ENCODE measurements around the gene PAQR4. TPM values are rescaled to one million over a fixed set of nuclear protein-coding genes. Genes with fewer than 3 reads are reported as not detected.

Gene PAQR4
- total and polyA plus RNA-seq, 2 of the 13 experiments (the other 11 are each of a cell fraction or from before 2014, with no cell fraction given): 15.9 to 24.8 TPM

DNA sequence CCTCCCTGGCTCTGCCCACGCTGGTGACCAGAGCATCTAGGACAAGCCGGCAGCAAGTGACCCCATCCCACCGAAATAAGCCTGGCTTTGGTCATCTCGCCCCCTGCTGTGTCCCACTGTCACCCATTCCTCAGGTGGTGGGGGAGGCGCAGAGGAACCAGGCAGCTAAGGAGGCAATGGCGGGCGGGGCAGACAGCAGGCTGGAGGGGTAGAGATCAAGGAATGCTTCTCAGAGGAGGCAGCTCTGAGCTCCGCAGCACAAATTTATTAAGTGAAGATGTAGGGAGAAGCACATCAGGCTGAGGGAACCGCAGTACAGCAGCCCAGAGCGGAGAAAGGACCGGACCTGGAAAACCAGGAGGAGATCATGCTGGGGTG lies 12.6 kb upstream of the PAQR4 start (continued):
- no peak for TF ChIP-seq KDM5A (IDR thresholded peaks at IDR 0.05; ENCODE audit: borderline replicate concordance, low read length)

GRCh38 chr16:2959206-2959605 lies 9.9 kb upstream of the PAQR4 start:
- no peak for DNase-seq (ENCODE audit: low spot score)
- ChIA-PET POLR2A (no interaction called here), CTCF (ENCODE audit: low intra/inter-chr PET ratio, low total read pairs) (no interaction called here)
- no peak overlapping the region for H2AFZ ChIP-seq (ENCODE audit: low read length)
- H3K4me3 ChIP-seq (replicated peaks in 1 of 3; ENCODE audit: insufficient read depth in 1 of 3, low read depth in 2 of 3, low read length in 3 of 3): no peak overlapping the region
- H3K36me3 ChIP-seq (replicated peaks in 1 of 2; ENCODE audit: control insufficient read depth in 1 of 2, insufficient read depth in 2 of 2, low read length in 2 of 2): no peaks in the 10 kb centered on the region
- H3K27me3 ChIP-seq (ENCODE audit: control insufficient read depth in 1 of 2, insufficient read depth in 2 of 2, low read length in 2 of 2): peaks cover 6 to 37% of the 10 kb centered on the region in 2 experiments; a peak in 4 of 5 replicates
- no peak overlapping the region for H3K27ac ChIP-seq (ENCODE audit: extremely low read length, insufficient read depth, low read length)
- peaks cover 30% of the 10 kb centered on the region for H3K4me1 ChIP-seq (ENCODE audit: insufficient read depth, low read length)
- no peaks in the 10 kb centered on the region for H3K79me2 ChIP-seq (ENCODE audit: insufficient read depth, low read length)
- in situ Hi-C loops (cut with HindIII; ENCODE audit: extremely low pct_ligation_motif_present, low pct_unique_long_range_greater_than_20kb) (no loop called here), intact Hi-C loops (cut with micrococcal nuclease; ENCODE audit: unreplicated experiment) (no loop called here)
- no peak for ATAC-seq
- no TSS peak for BruUV-seq (replicated peaks)
- H4K20me1 ChIP-seq (ENCODE audit: insufficient read depth, low read length): no peaks in the 10 kb centered on the region
- no peaks in the 10 kb centered on the region for H3K9me3 ChIP-seq (ENCODE audit: low read length)
- WGBS (ENCODE audit: low lambda C conversion rate): 3% methylated on average over 7 of the region's 10 CpGs
- no peak for FAIRE-seq
- no peak overlapping the region for H3K9ac ChIP-seq (ENCODE audit: insufficient read depth, low read depth, low read length)
- H3K4me2 ChIP-seq (ENCODE audit: low read depth, low read length): no peak overlapping the region; the same call in 1 of the 2 replicates
- TF ChIP-seq ZNF766 (CRISPR knock-in tag; IDR thresholded peaks at IDR 0.05; ENCODE audit: borderline replicate concordance): no peak
- TF ChIP-seq ZNF605 (CRISPR knock-in tag; IDR thresholded peaks at IDR 0.05): no peak
- TF ChIP-seq ZSCAN29 (CRISPR knock-in tag; conservative IDR thresholded peaks at IDR 0.05): no peak
- no peak for TF ChIP-seq CBX1 (IDR thresholded peaks at IDR 0.05; ENCODE audit: low read depth)
- no peak for TF ChIP-seq ZNF772 (CRISPR knock-in tag; IDR thresholded peaks at IDR 0.05)
- TF ChIP-seq DR1 (CRISPR knock-in tag; IDR thresholded peaks at IDR 0.05): no peak
- TF ChIP-seq ZNF383 (CRISPR knock-in tag; IDR thresholded peaks at IDR 0.05; ENCODE audit: borderline replicate concordance): no peak
- no peak for TF ChIP-seq ZNF512 (CRISPR knock-in tag; IDR thresholded peaks at IDR 0.05)
- no peak for TF ChIP-seq RAD21 (CRISPR knock-in tag; IDR thresholded peaks at IDR 0.05)
- no peak for TF ChIP-seq MAFF (IDR thresholded peaks at IDR 0.05; ENCODE audit: low read depth, low read length)
- TF ChIP-seq, protein P1, sequence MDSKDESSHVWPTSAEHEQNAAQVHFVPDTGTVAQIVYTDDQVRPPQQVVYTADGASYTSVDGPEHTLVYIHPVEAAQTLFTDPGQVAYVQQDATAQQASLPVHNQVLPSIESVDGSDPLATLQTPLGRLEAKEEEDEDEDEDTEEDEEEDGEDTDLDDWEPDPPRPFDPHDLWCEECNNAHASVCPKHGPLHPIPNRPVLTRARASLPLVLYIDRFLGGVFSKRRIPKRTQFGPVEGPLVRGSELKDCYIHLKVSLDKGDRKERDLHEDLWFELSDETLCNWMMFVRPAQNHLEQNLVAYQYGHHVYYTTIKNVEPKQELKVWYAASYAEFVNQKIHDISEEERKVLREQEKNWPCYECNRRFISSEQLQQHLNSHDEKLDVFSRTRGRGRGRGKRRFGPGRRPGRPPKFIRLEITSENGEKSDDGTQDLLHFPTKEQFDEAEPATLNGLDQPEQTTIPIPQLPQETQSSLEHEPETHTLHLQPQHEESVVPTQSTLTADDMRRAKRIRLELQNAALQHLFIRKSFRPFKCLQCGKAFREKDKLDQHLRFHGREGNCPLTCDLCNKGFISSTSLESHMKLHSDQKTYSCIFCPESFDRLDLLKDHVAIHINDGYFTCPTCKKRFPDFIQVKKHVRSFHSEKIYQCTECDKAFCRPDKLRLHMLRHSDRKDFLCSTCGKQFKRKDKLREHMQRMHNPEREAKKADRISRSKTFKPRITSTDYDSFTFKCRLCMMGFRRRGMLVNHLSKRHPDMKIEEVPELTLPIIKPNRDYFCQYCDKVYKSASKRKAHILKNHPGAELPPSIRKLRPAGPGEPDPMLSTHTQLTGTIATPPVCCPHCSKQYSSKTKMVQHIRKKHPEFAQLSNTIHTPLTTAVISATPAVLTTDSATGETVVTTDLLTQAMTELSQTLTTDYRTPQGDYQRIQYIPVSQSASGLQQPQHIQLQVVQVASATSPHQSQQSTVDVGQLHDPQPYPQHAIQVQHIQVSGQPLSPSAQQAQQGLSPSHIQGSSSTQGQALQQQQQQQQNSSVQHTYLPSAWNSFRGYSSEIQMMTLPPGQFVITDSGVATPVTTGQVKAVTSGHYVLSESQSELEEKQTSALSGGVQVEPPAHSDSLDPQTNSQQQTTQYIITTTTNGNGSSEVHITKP (CRISPR knock-in tag; IDR thresholded peaks at IDR 0.05; ENCODE audit: low read depth): no peak
- TF ChIP-seq NAIF1 (CRISPR knock-in tag; IDR thresholded peaks at IDR 0.05; ENCODE audit: borderline replicate concordance): no peak
- no peak for TF ChIP-seq ZNF138 (CRISPR knock-in tag; IDR thresholded peaks at IDR 0.05; ENCODE audit: low read depth)
- TF ChIP-seq KDM6A (CRISPR knock-in tag; IDR thresholded peaks at IDR 0.05; ENCODE audit: low read depth): no peak
- TF ChIP-seq ZNF740 (CRISPR knock-in tag; IDR thresholded peaks at IDR 0.05): no peak
- TF ChIP-seq YY1 (IDR thresholded peaks at IDR 0.05; ENCODE audit: insufficient read depth, insufficient replicate concordance, low read depth, low read length): no peak
- no peak for TF ChIP-seq ZNF709 (CRISPR knock-in tag; IDR thresholded peaks at IDR 0.05)
- TF ChIP-seq DPF2 (CRISPR knock-in tag; IDR thresholded peaks at IDR 0.05; ENCODE audit: borderline replicate concordance, low read depth): no peak
- TF ChIP-seq ZBTB3 (CRISPR knock-in tag; IDR thresholded peaks at IDR 0.05; ENCODE audit: borderline replicate concordance, low read depth): no peak
